ENCODE results near the gene PPIL6.

Gene PPIL6

GRCh38 chr6:109348226-109348625 is 92.2 kb downstream of the PPIL6 start:
- no peak for TF ChIP-seq TAF1 (IDR thresholded peaks at IDR 0.05; ENCODE audit: borderline replicate concordance, low read depth, low read length)
- TF ChIP-seq POLR2A (IDR thresholded peaks at IDR 0.05; ENCODE audit: low read depth, low read length) = no peak
- no peak for TF ChIP-seq POLR2AphosphoS5 (IDR thresholded peaks at IDR 0.05; ENCODE audit: low read depth, low read length)
- FAIRE-seq = no peak

GRCh38 chr6:109347779-109348178 is 92.6 kb downstream of the PPIL6 start:
- DNase-seq (ENCODE audit: insufficient read length) (no peak), FAIRE-seq (no peak)
- TF ChIP-seq POLR2AphosphoS5 (IDR thresholded peaks at IDR 0.05; ENCODE audit: low read depth, low read length) (no peak), TAF1 (IDR thresholded peaks at IDR 0.05; ENCODE audit: borderline replicate concordance, low read depth, low read length) (no peak), POLR2A (IDR thresholded peaks at IDR 0.05; ENCODE audit: low read depth, low read length) (no peak)

More at GRCh38 chr6:109348226-109348625, 92.2 kb downstream of the PPIL6 start:
- DNase-seq (ENCODE audit: insufficient read length) = no peak

GRCh38 chr6:109345986-109346385 is 94.4 kb downstream of the PPIL6 start:
- no peak for TF ChIP-seq TAF1 (IDR thresholded peaks at IDR 0.05; ENCODE audit: borderline replicate concordance, low read depth, low read length)
- TF ChIP-seq POLR2A (IDR thresholded peaks at IDR 0.05; ENCODE audit: low read depth, low read length) = no peak
- TF ChIP-seq POLR2AphosphoS5 (IDR thresholded peaks at IDR 0.05; ENCODE audit: low read depth, low read length) = no peak
- no peak for DNase-seq (ENCODE audit: insufficient read length)
- FAIRE-seq = no peak

GRCh38 chr6:109344226-109344625 is 96.2 kb downstream of the PPIL6 start:
- TF ChIP-seq TAF1 (IDR thresholded peaks at IDR 0.05; ENCODE audit: borderline replicate concordance, low read depth, low read length) (no peak), POLR2AphosphoS5 (IDR thresholded peaks at IDR 0.05; ENCODE audit: low read depth, low read length) (no peak), POLR2A (IDR thresholded peaks at IDR 0.05; ENCODE audit: low read depth, low read length) (no peak)

GRCh38 chr6:109343518-109343917 is 96.9 kb downstream of the PPIL6 start:
- no peak for TF ChIP-seq POLR2AphosphoS5 (IDR thresholded peaks at IDR 0.05; ENCODE audit: low read depth, low read length)
- TF ChIP-seq POLR2A (IDR thresholded peaks at IDR 0.05; ENCODE audit: low read depth, low read length) = no peak
- no peak for TF ChIP-seq TAF1 (IDR thresholded peaks at IDR 0.05; ENCODE audit: borderline replicate concordance, low read depth, low read length)
- FAIRE-seq (no peak), DNase-seq (ENCODE audit: insufficient read length) (no peak)

More at GRCh38 chr6:109344226-109344625, 96.2 kb downstream of the PPIL6 start:
- FAIRE-seq = no peak
- DNase-seq (ENCODE audit: insufficient read length) = no peak

- DNase-seq (ENCODE audit: insufficient read length) (no peak), FAIRE-seq (no peak)
- no peak for TF ChIP-seq POLR2A (IDR thresholded peaks at IDR 0.05; ENCODE audit: low read depth, low read length)
- no peak for TF ChIP-seq POLR2AphosphoS5 (IDR thresholded peaks at IDR 0.05; ENCODE audit: low read depth, low read length)
- TF ChIP-seq TAF1 (IDR thresholded peaks at IDR 0.05; ENCODE audit: borderline replicate concordance, low read depth, low read length) = no peak
Observed at GRCh38 chr6:109342911-109343310, 97.5 kb downstream of the PPIL6 start.

- FAIRE-seq = no peak
- no peak for TF ChIP-seq POLR2AphosphoS5 (IDR thresholded peaks at IDR 0.05; ENCODE audit: low read depth, low read length)
- TF ChIP-seq POLR2A (IDR thresholded peaks at IDR 0.05; ENCODE audit: low read depth, low read length) = no peak
- no peak for TF ChIP-seq TAF1 (IDR thresholded peaks at IDR 0.05; ENCODE audit: borderline replicate concordance, low read depth, low read length)
- no peak for DNase-seq (ENCODE audit: insufficient read length)
Observed at GRCh38 chr6:109342506-109342905, 97.9 kb downstream of the PPIL6 start.

- DNase-seq (ENCODE audit: insufficient read length) (no peak), FAIRE-seq (no peak)
- TF ChIP-seq TAF1 (IDR thresholded peaks at IDR 0.05; ENCODE audit: borderline replicate concordance, low read depth, low read length) (no peak), POLR2AphosphoS5 (IDR thresholded peaks at IDR 0.05; ENCODE audit: low read depth, low read length) (no peak), POLR2A (IDR thresholded peaks at IDR 0.05; ENCODE audit: low read depth, low read length) (no peak)
Observed at GRCh38 chr6:109340811-109341210, 99.6 kb downstream of the PPIL6 start.

All from GM12892 (cell line).